GM19239 (cell line): ENCODE data around the gene NCKAP5.

Experiments used
- DNase-seq: peaks from one replicate; pipeline ENCODE4 v3.0.0; 2011; ENCODE audit warnings: low spot score; ENCODE audit not compliant: insufficient read length
- FAIRE-seq: peaks from 2 replicates; lab custom pipeline; 2011; peaks lifted over from hg19 to GRCh38; lab: Jason Lieb, UNC

NCKAP5 gene

GRCh38 chr2:133576714-133577113, 8.5 kb upstream of the NCKAP5 start:
- FAIRE-seq (no peak), DNase-seq (no peak)

- no peak for FAIRE-seq
Observed at GRCh38 chr2:133574620-133575019, 6.4 kb upstream of the NCKAP5 start.

GRCh38 chr2:133574186-133574585, 5.9 kb upstream of the NCKAP5 start:
- DNase-seq (no peak), FAIRE-seq (no peak)

More at GRCh38 chr2:133574620-133575019, 6.4 kb upstream of the NCKAP5 start:
- DNase-seq: no peak

- no peak for FAIRE-seq
- no peak for DNase-seq
Observed at GRCh38 chr2:133573491-133574162, 5.4 kb upstream of the NCKAP5 start.

- DNase-seq (no peak), FAIRE-seq (no peak)
Observed at GRCh38 chr2:133571249-133571648, 3.0 kb upstream of the NCKAP5 start.

- FAIRE-seq (no peak), DNase-seq (no peak)
Observed at GRCh38 chr2:133570542-133570941, 2.3 kb upstream of the NCKAP5 start.

GRCh38 chr2:133569286-133569830, 1.1 kb upstream of the NCKAP5 start:
- DNase-seq (no peak), FAIRE-seq (no peak)

- DNase-seq (no peak), FAIRE-seq (no peak)
Observed at GRCh38 chr2:133568598-133568997, 335 bp upstream of the NCKAP5 start.

GRCh38 chr2:133562558-133562957, 5.7 kb downstream of the NCKAP5 start:
- no peak for DNase-seq
- no peak for FAIRE-seq

- peak; percentile 14 for DNase-seq
- FAIRE-seq: peak; percentile 70
Observed at GRCh38 chr2:133561045-133561852, 7.0 kb downstream of the NCKAP5 start.

GRCh38 chr2:133557614-133558013, 10.6 kb downstream of the NCKAP5 start:
- FAIRE-seq (no peak), DNase-seq (no peak)

GRCh38 chr2:133553838-133554408, 14.3 kb downstream of the NCKAP5 start:
- no peak for DNase-seq
- no peak for FAIRE-seq

GRCh38 chr2:133553251-133553650, 15.0 kb downstream of the NCKAP5 start:
- FAIRE-seq (no peak), DNase-seq (no peak)

GRCh38 chr2:133552821-133553220, 15.4 kb downstream of the NCKAP5 start:
- DNase-seq (no peak), FAIRE-seq (no peak)

GRCh38 chr2:133541797-133542196, 26.5 kb downstream of the NCKAP5 start:
- FAIRE-seq: no peak
- DNase-seq: no peak

- no peak for FAIRE-seq
Observed at GRCh38 chr2:133541376-133541775, 26.9 kb downstream of the NCKAP5 start.

GRCh38 chr2:133532919-133533318, 35.3 kb downstream of the NCKAP5 start:
- DNase-seq (no peak), FAIRE-seq (no peak)

More at GRCh38 chr2:133541376-133541775, 26.9 kb downstream of the NCKAP5 start:
- DNase-seq: no peak

GRCh38 chr2:133531382-133531781, 36.9 kb downstream of the NCKAP5 start:
- peak; percentile 64 for FAIRE-seq
- DNase-seq: no peak

GRCh38 chr2:133530645-133531044, 37.6 kb downstream of the NCKAP5 start:
- no peak for DNase-seq
- peak; percentile 64 for FAIRE-seq

- DNase-seq (no peak), FAIRE-seq (no peak)
Observed at GRCh38 chr2:133526530-133527300, 41.5 kb downstream of the NCKAP5 start.
